B cell (primary cell): ENCODE measurements around the gene NTN1. TPM values are rescaled to one million over a fixed set of nuclear protein-coding genes. Genes with fewer than 3 reads are reported as not detected.

Experiments
- ATAC-seq: fragments of 200-7000 bp; cut with Tn5 transposase; one replicate; pipeline ENCODE4 v1.10.0; 2021; ENCODE audit warnings: low read depth, mild to moderate bottlenecking, moderate number of reproducible peaks, moderate library complexity
- CTCF ChIA-PET: fragments of 350-600 bp; sonication (Branson Sonifier 250); formaldehyde crosslinking; loops from one replicate; lab custom pipeline; 2021; ENCODE audit warnings: antibody characterized with exemption, inconsistent platforms; lab: Charles Lee
- POLR2A ChIA-PET: fragments of 350-600 bp; sonication (Branson Sonifier 250); formaldehyde crosslinking; loops from one replicate; lab custom pipeline; 2021; ENCODE audit warnings: antibody characterized with exemption; lab: Charles Lee
- DNase-seq: peaks from one replicate; pipeline ENCODE4 v3.0.0; 2013
- H2AFZ ChIP-seq: 2 replicates; pipeline ENCODE4 v1.6.1; 2012; ENCODE audit warnings: mild to moderate bottlenecking, low read depth, low read length; ENCODE audit not compliant: insufficient read depth, poor library complexity, severe bottlenecking
- H3K27ac ChIP-seq, 2 donors: 1 replicate in 1 of 2; 2 replicates in 1 of 2; pipeline ENCODE4 v1.5.1; 2012 to 2013; ENCODE audit warnings: low read length in 2 of 2, mild to moderate bottlenecking in 2 of 2, moderate library complexity in 1 of 2
- H3K27me3 ChIP-seq, 4 experiments: fragments of 200-600 bp in 1 of 4; sonication (generic) in 1 of 4; replicated peaks in 1 of 4; 1 replicate in 2 of 4; 2 replicates in 2 of 4; pipeline versions ENCODE4 v1.6.1 to v1.7.0; 2013 to 2016; ENCODE audit warnings: low read length in 3 of 4, mild to moderate bottlenecking in 2 of 4, mixed read lengths in 1 of 4, moderate library complexity in 1 of 4; ENCODE audit not compliant: insufficient read depth in 4 of 4, control insufficient read depth in 3 of 4; ENCODE audit errors: control extremely low read depth in 1 of 4
- H3K36me3 ChIP-seq, 2 experiments: replicated peaks in 1 of 2; 1 replicate in 1 of 2; 2 replicates in 1 of 2; pipeline versions ENCODE4 v1.6.1 to v1.7.1; 2013; ENCODE audit warnings: low read length in 1 of 2; ENCODE audit not compliant: insufficient read depth in 2 of 2, control insufficient read depth in 1 of 2; ENCODE audit errors: control extremely low read depth in 1 of 2, extremely low read depth in 1 of 2
- H3K4me1 ChIP-seq, 2 donors: fragments of 200-600 bp in 1 of 2; sonication (generic) in 1 of 2; 1 replicate in 1 of 2; 2 replicates in 1 of 2; pipeline versions ENCODE4 v1.5.1 to v1.6.1; 2013 to 2017; ENCODE audit warnings: low read length in 2 of 2; ENCODE audit not compliant: control insufficient read depth in 2 of 2, insufficient read depth in 2 of 2
- H3K4me2 ChIP-seq: replicated peaks from 2 replicates; pipeline ENCODE3; 2012; ENCODE audit warnings: mild to moderate bottlenecking, low read depth, low read length; ENCODE audit not compliant: poor library complexity, severe bottlenecking
- H3K4me3 ChIP-seq, 5 experiments: fragments of 200-600 bp in 1 of 5; sonication (generic) in 1 of 5; 1 replicate in 3 of 5; 2 replicates in 2 of 5; pipeline versions ENCODE4 v1.5.1 to v1.7.0; 2011 to 2016; ENCODE audit warnings: low read length in 4 of 5, mild to moderate bottlenecking in 4 of 5, low read depth in 2 of 5, control low read depth in 1 of 5, moderate library complexity in 1 of 5; ENCODE audit not compliant: insufficient read depth in 1 of 5; ENCODE audit errors: control extremely low read depth in 1 of 5, extremely low read depth in 1 of 5
- H3K79me2 ChIP-seq: fragments of 200-600 bp; sonication (generic); one replicate; pipeline ENCODE4 v1.6.0; 2016; ENCODE audit warnings: low read length; ENCODE audit not compliant: control insufficient read depth, insufficient read depth
- H3K9ac ChIP-seq: fragments of 200-600 bp; sonication (generic); 2 replicates; pipeline ENCODE4 v1.6.1; 2017; ENCODE audit warnings: mild to moderate bottlenecking, low read length, moderate library complexity
- H3K9me3 ChIP-seq, 3 donors: one replicate each; pipeline versions ENCODE4 v1.6.1 to v1.7.1; 2013; ENCODE audit warnings: low read length in 2 of 3; ENCODE audit not compliant: control insufficient read depth in 2 of 3, insufficient read depth in 1 of 3; ENCODE audit errors: control extremely low read depth in 1 of 3
- H4K20me1 ChIP-seq: 2 replicates; pipeline ENCODE4 v1.6.0; 2012; ENCODE audit warnings: mild to moderate bottlenecking, low read length; ENCODE audit not compliant: insufficient read depth, control insufficient read depth, poor library complexity, severe bottlenecking
- H3K27ac Mint-ChIP-seq: one replicate; pipeline ENCODE4 v1.8.0; 2021; ENCODE audit warnings: mixed read lengths
- H3K27me3 Mint-ChIP-seq: one replicate; pipeline ENCODE4 v1.8.0; 2021; ENCODE audit warnings: mixed read lengths
- H3K4me1 Mint-ChIP-seq: one replicate; pipeline ENCODE4 v1.8.0; 2021; ENCODE audit warnings: mixed read lengths
- H3K4me3 Mint-ChIP-seq: one replicate; pipeline ENCODE4 v1.8.0; 2021; ENCODE audit warnings: mixed read lengths
- H3K9me3 Mint-ChIP-seq: one replicate; pipeline ENCODE4 v1.8.0; 2022; ENCODE audit warnings: mixed read lengths; ENCODE audit not compliant: insufficient read depth
- EZH2 ChIP-seq: IDR thresholded peaks from 2 replicates; pipeline ENCODE4 v1.6.1; 2012; ENCODE audit warnings: borderline replicate concordance, low read depth, mild to moderate bottlenecking, moderate library complexity, low read length; ENCODE audit not compliant: insufficient read depth, poor library complexity, severe bottlenecking
- WGBS: methylation state at CpG from one replicate; pipeline ENCODE4 v1.1.5; 2013; ENCODE audit warnings: missing lambda C conversion rate; ENCODE audit not compliant: insufficient coverage; 5-methylcytosine and 5-hydroxymethylcytosine counted together
- intact Hi-C: fragments of 100-400 bp; cut with micrococcal nuclease; formaldehyde crosslinking; loops from one replicate; pipeline ENCODE4 v1.10.0; 2022
- polyA plus RNA-seq: library from polyadenylated mRNA; depleted of rRNA; stranded (reverse); fragments of >200 nt; gene quantifications from 2 replicates; pipeline ENCODE4 v1.2.3, GENCODE V29; 2012
- total RNA-seq, 2 donors: library from RNA; stranded (reverse); fragments of 120-200 nt in 1 of 2; gene quantifications; 1 replicate in 1 of 2; 2 replicates in 1 of 2; pipeline versions ENCODE4 v1.2.3 to v1.2.4, GENCODE V29; 2013 to 2022
- TF ChIP-seq, protein P1 (sequence below): fragments of 200-600 bp; IDR thresholded peaks from one replicate; pipeline ENCODE4 v1.8.0; 2022; ENCODE audit warnings: antibody characterized with exemption, mild to moderate bottlenecking

NTN1 gene
- total and polyA plus RNA-seq, 2 donors (not counting 1 experiment from before 2014, with no cell fraction given), result 0.10 to 0.25 TPM

DNA sequence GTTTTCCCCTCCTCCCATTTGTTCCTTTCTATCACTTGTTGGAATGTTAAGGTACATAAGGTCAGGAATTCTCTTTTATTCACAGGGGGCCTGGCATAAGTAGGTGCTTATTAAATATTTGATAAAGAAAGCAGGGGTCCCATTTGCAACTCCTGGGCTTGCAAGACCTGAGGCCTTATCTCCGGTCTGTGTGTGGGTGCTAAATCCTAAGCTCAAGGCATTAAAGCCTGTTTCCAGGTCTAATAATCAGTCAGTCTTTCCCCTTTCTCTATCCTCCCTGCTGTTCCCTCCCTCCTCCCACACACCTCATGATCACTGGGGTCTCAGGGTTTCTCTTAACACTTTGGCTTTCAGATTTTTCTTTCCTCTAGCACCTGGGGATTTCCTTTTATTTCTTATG is 17.1 kb downstream of the NTN1 start:
- intact Hi-C loops, result no loop called here
- Mint-ChIP-seq H3K27ac (no peak overlapping the region), H3K4me3 (no peak overlapping the region), H3K27me3 (peaks cover 23% of the 10 kb centered on the region), H3K9me3 (peaks cover 6% of the 10 kb centered on the region), H3K4me1 (no peaks in the 10 kb centered on the region)
- DNase-seq, result no peak
- Histone ChIP-seq H3K27ac (no peak overlapping the region), H3K79me2 (no peaks in the 10 kb centered on the region), H3K4me1 (no peaks in the 10 kb centered on the region), H2AFZ (no peak overlapping the region), H3K9ac (no peak overlapping the region), H4K20me1 (no peaks in the 10 kb centered on the region), H3K4me3 (no peak overlapping the region), H3K4me2 (no peak overlapping the region), H3K9me3 (peaks cover 0 to 3% (median 0%) of the 10 kb centered on the region in 3 donors), H3K36me3 (no peaks in the 10 kb centered on the region), H3K27me3 (no peaks in the 10 kb centered on the region)
- 100% methylated on average over 1 of the region's 1 CpG for WGBS
- no peak for ATAC-seq
- TF ChIP-seq, protein P1, sequence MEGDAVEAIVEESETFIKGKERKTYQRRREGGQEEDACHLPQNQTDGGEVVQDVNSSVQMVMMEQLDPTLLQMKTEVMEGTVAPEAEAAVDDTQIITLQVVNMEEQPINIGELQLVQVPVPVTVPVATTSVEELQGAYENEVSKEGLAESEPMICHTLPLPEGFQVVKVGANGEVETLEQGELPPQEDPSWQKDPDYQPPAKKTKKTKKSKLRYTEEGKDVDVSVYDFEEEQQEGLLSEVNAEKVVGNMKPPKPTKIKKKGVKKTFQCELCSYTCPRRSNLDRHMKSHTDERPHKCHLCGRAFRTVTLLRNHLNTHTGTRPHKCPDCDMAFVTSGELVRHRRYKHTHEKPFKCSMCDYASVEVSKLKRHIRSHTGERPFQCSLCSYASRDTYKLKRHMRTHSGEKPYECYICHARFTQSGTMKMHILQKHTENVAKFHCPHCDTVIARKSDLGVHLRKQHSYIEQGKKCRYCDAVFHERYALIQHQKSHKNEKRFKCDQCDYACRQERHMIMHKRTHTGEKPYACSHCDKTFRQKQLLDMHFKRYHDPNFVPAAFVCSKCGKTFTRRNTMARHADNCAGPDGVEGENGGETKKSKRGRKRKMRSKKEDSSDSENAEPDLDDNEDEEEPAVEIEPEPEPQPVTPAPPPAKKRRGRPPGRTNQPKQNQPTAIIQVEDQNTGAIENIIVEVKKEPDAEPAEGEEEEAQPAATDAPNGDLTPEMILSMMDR, result no peak
- TF ChIP-seq EZH2, result no peak
- ChIA-PET CTCF (no interaction called here), POLR2A (no interaction called here)

DNA sequence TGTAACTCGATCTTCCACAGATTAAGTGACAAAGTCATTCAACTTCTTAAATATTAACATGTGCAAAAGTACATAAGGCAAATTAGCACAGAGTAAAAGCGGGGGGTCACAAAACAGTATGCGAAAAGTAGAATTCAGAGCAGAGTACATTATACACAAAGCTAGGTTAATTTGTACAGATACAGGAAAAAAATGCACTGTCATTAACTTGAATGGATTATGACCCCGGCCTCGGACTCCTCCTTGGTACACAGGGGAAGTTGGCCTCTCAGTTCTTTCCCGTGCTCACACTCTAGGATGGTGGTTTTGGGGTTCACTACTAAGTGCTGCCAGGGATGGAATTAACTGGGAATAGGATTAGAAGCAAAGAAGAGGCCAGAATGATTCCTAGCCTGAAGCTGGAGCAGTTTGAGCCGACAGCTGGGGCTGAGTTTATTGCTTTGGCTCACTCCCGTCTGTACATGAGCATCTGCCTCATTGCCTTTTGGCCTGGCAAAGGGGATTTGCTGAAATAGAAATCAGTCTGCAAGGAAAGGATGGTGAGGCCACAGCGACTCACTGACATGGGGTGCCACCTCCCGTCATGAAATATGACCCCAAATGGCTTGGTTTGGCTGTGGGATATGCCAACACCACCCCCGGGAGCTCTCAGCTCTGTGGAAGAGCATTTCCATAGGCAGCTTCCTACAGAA is 23.6 kb downstream of the NTN1 start:
- intact Hi-C loops, result no loop called here
- DNase-seq (no peak), ATAC-seq (no peak)
- no peaks in the 10 kb centered on the region for H3K79me2 ChIP-seq
- H3K9me3 Mint-ChIP-seq, result peaks cover 6% of the 10 kb centered on the region
- H3K27me3 Mint-ChIP-seq, result peaks cover 32% of the 10 kb centered on the region
- ChIA-PET CTCF (no interaction called here), POLR2A (no interaction called here)
- TF ChIP-seq, protein P1, result no peak
- no peak overlapping the region for H3K9ac ChIP-seq
- no peak overlapping the region for H3K4me3 ChIP-seq
- H3K9me3 ChIP-seq, result peaks cover 0 to 9% (median 3%) of the 10 kb centered on the region in 3 donors
- no peak overlapping the region for H3K27ac ChIP-seq
- H3K27ac Mint-ChIP-seq, result no peak overlapping the region
- no peaks in the 10 kb centered on the region for H3K4me1 ChIP-seq
- H3K4me3 Mint-ChIP-seq, result no peak overlapping the region
- H3K4me2 ChIP-seq, result no peak overlapping the region
- H3K36me3 ChIP-seq, result no peaks in the 10 kb centered on the region
- WGBS, result 71% methylated on average over 8 of the region's 11 CpGs
- no peak overlapping the region for H2AFZ ChIP-seq
- no peaks in the 10 kb centered on the region for H3K4me1 Mint-ChIP-seq
- H4K20me1 ChIP-seq, result no peaks in the 10 kb centered on the region
- H3K27me3 ChIP-seq, result no peaks in the 10 kb centered on the region
